Duodenal mucosa (tissue), 2 donors: ENCODE measurements around the gene NR3C2.
"Not testable (repeated sequence)": the region's sequence is repeated elsewhere in the genome, so short reads cannot be mapped to it uniquely, and the experiment has no call there.

Experiments used
- H3K27ac ChIP-seq: one replicate; pipeline ENCODE4 v1.7.0; 2013; ENCODE audit warnings: low read depth, low read length
- H3K27me3 ChIP-seq, 2 donors: one replicate each; pipeline ENCODE4 v1.7.0; 2013; ENCODE audit warnings: low read length in 2 of 2, control low read depth in 1 of 2; ENCODE audit not compliant: insufficient read depth in 2 of 2, control insufficient read depth in 1 of 2
- H3K36me3 ChIP-seq, 2 donors: one replicate each; pipeline ENCODE4 v1.7.0; 2013; ENCODE audit warnings: low read length in 2 of 2, control low read depth in 1 of 2; ENCODE audit not compliant: insufficient read depth in 2 of 2, control insufficient read depth in 1 of 2
- H3K4me1 ChIP-seq, 2 donors: one replicate each; pipeline ENCODE4 v1.7.0; 2013; ENCODE audit warnings: low read length in 2 of 2, control low read depth in 1 of 2; ENCODE audit not compliant: insufficient read depth in 2 of 2, control insufficient read depth in 1 of 2
- H3K4me3 ChIP-seq, 2 donors: one replicate each; pipeline ENCODE4 v1.7.0; 2013; ENCODE audit warnings: low read length in 2 of 2, low read depth in 1 of 2
- H3K9ac ChIP-seq, 2 donors: one replicate each; pipeline ENCODE4 v1.7.0; 2013; ENCODE audit warnings: low read length in 2 of 2, low read depth in 1 of 2
- H3K9me3 ChIP-seq, 2 donors: one replicate each; pipeline ENCODE4 v1.7.0; 2013; ENCODE audit warnings: low read length in 2 of 2, control low read depth in 1 of 2; ENCODE audit not compliant: control insufficient read depth in 1 of 2

Gene NR3C2

GRCh38 chr4:148330724-148331123 is 111.5 kb downstream of the NR3C2 start:
- no peaks in the 10 kb centered on the region for H3K4me1 ChIP-seq
- no peak overlapping the region for H3K4me3 ChIP-seq
- no peaks in the 10 kb centered on the region for H3K36me3 ChIP-seq
- no peaks in the 10 kb centered on the region for H3K9me3 ChIP-seq
- H3K27me3 ChIP-seq: no peaks in the 10 kb centered on the region
- no peak overlapping the region for H3K27ac ChIP-seq
- H3K9ac ChIP-seq: no peak overlapping the region

- no peak overlapping the region for H3K9ac ChIP-seq
- no peaks in the 10 kb centered on the region for H3K36me3 ChIP-seq
- H3K27me3 ChIP-seq: no peaks in the 10 kb centered on the region
- no peaks in the 10 kb centered on the region for H3K9me3 ChIP-seq
- H3K4me3 ChIP-seq: no peak overlapping the region
- no peaks in the 10 kb centered on the region for H3K4me1 ChIP-seq
- H3K27ac ChIP-seq: no peak overlapping the region
Observed at GRCh38 chr4:148330161-148330560, 112.1 kb downstream of the NR3C2 start.

DNA sequence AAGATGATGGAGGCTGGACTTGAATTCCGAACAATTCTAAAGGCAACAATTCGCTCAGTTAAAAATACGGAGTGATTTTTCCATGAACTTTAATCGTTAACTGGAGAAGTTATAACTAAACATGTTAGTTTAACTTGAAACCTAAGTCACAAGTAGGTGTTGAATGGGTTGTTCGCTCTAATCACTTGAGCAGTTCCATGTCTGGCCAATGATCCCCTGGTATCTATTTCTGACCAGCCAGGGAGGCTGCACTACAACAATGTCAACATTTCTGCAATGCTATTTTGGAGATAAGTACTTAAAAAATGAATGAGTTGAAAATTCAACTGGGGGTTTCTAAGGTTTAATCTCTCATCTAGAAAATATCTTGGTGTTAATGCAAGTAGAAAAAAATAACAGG is 112.5 kb downstream of the NR3C2 start:
- H3K9ac ChIP-seq: no peak overlapping the region
- H3K9me3 ChIP-seq: no peaks in the 10 kb centered on the region
- no peak overlapping the region for H3K27ac ChIP-seq
- no peak overlapping the region for H3K4me3 ChIP-seq
- no peaks in the 10 kb centered on the region for H3K27me3 ChIP-seq
- H3K4me1 ChIP-seq: no peaks in the 10 kb centered on the region
- H3K36me3 ChIP-seq: no peaks in the 10 kb centered on the region

GRCh38 chr4:148327683-148328082 is 114.5 kb downstream of the NR3C2 start:
- H3K9ac ChIP-seq: no peak overlapping the region

GRCh38 chr4:148323316-148323715 is 118.9 kb downstream of the NR3C2 start:
- not testable (repeated sequence) for H3K27me3 ChIP-seq, H3K36me3 ChIP-seq, H3K27ac ChIP-seq, H3K9ac ChIP-seq, H3K4me1 ChIP-seq, H3K4me3 ChIP-seq, H3K9me3 ChIP-seq

More at GRCh38 chr4:148327683-148328082, 114.5 kb downstream of the NR3C2 start:
- H3K36me3 ChIP-seq: no peaks in the 10 kb centered on the region
- no peak overlapping the region for H3K27ac ChIP-seq
- H3K4me1 ChIP-seq: no peaks in the 10 kb centered on the region
- H3K9me3 ChIP-seq: no peaks in the 10 kb centered on the region
- no peaks in the 10 kb centered on the region for H3K27me3 ChIP-seq
- H3K4me3 ChIP-seq: no peak overlapping the region

DNA sequence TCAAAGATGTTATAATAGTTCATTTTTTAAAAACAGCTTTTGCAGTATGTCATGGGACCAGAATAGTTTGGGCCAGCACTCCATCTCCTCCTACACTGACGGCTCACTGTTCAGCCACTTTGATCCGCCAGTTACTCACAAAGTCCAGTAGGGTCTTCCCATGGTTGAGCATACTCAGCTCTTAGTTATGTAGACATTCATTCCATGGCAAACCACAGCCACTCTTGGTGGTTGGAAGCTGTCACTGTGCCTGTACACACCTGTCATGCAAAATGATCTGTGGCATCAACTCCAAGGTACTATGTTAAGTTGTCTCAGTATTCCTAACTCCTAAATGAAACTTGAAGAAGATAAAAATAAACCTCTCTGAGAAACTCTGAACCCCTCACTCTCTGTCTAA is 127.2 kb downstream of the NR3C2 start:
- no peak overlapping the region for H3K27ac ChIP-seq
- H3K9ac ChIP-seq: no peak overlapping the region

GRCh38 chr4:148312956-148313490 is 129.2 kb downstream of the NR3C2 start:
- Histone ChIP-seq H3K9ac (no peak overlapping the region), H3K4me1 (peaks cover 9 to 21% of the 10 kb centered on the region in 2 donors), H3K27ac (no peak overlapping the region), H3K9me3 (no peaks in the 10 kb centered on the region), H3K36me3 (no peaks in the 10 kb centered on the region), H3K4me3 (no peak overlapping the region), H3K27me3 (no peaks in the 10 kb centered on the region)

More for the DNA sequence above, 127.2 kb downstream of the NR3C2 start:
- Histone ChIP-seq H3K9me3 (no peaks in the 10 kb centered on the region), H3K27me3 (no peaks in the 10 kb centered on the region), H3K4me1 (peaks cover 9 to 20% of the 10 kb centered on the region in 2 donors), H3K4me3 (no peak overlapping the region), H3K36me3 (no peaks in the 10 kb centered on the region)

DNA sequence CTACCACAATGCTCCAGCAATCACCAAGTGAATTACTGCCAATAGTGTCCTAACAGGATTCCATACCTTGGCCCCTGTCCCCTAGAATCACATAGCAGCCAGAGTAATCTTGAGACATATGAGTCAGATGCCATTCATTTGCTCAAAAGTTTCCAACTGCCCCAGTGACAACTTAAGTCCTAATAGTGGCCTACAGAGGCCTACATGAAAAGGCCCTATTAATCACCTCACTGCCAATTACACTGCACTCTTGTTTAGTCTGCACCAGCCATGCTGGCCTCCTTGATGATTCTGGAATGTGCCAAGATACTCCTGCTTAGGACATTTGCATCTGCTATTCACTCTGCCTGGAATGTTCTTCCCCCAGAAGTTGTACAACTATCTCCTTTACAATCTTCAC is 130.7 kb downstream of the NR3C2 start:
- peaks cover 9 to 21% of the 10 kb centered on the region in 2 donors for H3K4me1 ChIP-seq
- no peaks in the 10 kb centered on the region for H3K36me3 ChIP-seq
- H3K27ac ChIP-seq: no peak overlapping the region
- H3K9ac ChIP-seq: no peak overlapping the region
- H3K9me3 ChIP-seq: no peaks in the 10 kb centered on the region
- H3K4me3 ChIP-seq: no peak overlapping the region
- H3K27me3 ChIP-seq: no peaks in the 10 kb centered on the region

DNA sequence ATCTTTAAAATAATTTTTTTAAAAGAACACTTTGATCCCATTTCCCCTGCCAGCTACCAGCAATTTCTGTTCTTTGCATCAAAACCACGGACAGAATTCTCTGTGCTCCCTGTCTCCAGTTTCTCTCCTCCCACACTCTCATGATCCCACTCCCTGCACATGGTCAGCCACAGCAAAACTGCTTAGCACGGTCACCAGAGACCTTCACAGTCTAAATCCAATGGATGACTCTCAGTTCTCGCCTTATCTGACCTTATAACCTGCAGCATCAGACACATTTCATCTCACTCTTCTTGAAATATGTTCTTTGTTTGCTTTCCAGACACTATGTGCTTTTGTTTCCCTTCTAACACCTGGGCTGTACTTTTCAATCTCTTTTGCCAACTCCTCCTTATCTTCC is 131.5 kb downstream of the NR3C2 start:
- peaks cover 9 to 21% of the 10 kb centered on the region in 2 donors for H3K4me1 ChIP-seq
- H3K9me3 ChIP-seq: no peaks in the 10 kb centered on the region
- H3K27ac ChIP-seq: no peak overlapping the region
- no peak overlapping the region for H3K9ac ChIP-seq
- H3K27me3 ChIP-seq: no peaks in the 10 kb centered on the region
- no peaks in the 10 kb centered on the region for H3K36me3 ChIP-seq
- H3K4me3 ChIP-seq: no peak overlapping the region

DNA sequence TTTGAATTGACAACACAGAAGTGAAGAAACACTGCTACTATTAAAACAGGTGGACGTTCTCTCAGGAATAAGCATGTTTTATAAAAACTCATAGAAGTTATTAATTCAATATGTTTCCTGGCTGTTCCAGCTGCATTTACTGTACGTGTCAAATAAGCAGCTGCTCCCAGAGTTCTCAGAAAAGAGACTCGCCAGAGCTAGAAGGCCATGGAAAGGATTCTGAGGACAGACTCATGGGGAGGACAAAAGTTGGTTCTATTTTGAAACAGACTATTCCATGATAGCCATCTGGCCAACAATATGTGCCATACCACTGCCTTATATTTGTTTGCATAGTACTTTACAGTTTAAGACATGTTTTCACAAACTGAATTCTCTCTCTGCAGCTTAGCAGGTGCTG is 136.5 kb downstream of the NR3C2 start:
- Histone ChIP-seq H3K27ac (no peak overlapping the region), H3K36me3 (no peaks in the 10 kb centered on the region), H3K4me3 (no peak overlapping the region), H3K27me3 (no peaks in the 10 kb centered on the region), H3K4me1 (peaks cover 0 to 4% of the 10 kb centered on the region in 2 donors), H3K9ac (no peak overlapping the region), H3K9me3 (peaks cover 0 to 4% of the 10 kb centered on the region in 2 donors)

DNA sequence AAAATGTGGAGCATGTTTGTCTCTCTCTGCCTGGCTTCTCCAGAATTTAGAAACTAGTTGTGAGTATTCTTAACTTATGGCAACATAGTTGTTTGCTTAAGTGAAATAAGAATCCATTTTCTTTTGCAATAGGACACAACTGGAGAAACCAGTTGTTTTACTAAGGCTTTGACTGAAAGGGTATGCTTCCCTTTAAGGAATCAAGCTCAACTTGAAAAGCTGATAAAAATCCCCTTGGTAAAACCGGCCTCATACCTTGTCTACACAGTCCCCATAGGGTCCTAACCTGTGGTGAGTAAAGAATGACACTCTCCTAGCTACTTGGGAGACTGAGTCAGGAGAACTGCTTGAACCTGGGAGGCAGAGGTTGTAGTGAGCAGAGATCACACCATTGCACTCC is 139.8 kb downstream of the NR3C2 start:
- no peak overlapping the region for H3K9ac ChIP-seq
- no peaks in the 10 kb centered on the region for H3K36me3 ChIP-seq
- H3K27ac ChIP-seq: no peak overlapping the region
- H3K9me3 ChIP-seq: peaks cover 0 to 9% of the 10 kb centered on the region in 2 donors
- no peak overlapping the region for H3K4me3 ChIP-seq
- no peaks in the 10 kb centered on the region for H3K4me1 ChIP-seq
- no peaks in the 10 kb centered on the region for H3K27me3 ChIP-seq
